ENCODE measurements around the gene PAPPA.

DNA sequence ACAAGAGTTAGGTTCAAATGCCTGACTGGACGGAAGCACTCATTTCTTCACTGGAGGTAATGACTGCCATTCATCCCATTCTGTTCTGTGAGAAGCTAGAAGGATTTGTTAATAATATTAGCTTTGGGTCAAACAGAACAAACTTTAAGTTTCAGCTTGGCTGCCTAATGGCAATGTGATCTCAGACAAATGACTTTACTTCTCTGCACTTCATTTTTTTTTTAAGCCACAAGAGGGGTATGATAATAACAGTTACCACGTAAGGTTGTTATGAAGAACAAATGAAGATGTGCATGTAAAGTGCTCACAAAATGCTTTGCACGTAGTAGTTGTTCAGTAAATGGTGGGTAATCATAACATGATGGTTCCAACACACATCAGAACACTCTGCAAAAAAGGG lies 199.4 kb downstream of the PAPPA start:
- TF ChIP-seq CTCF (IDR thresholded peaks at IDR 0.05) (no peak), POLR2A (IDR thresholded peaks at IDR 0.05) (no peak)
